Activated CD8-positive, alpha-beta T cell treated with anti-CD3 and anti-CD28 coated beads for 36 hours (primary cell): Measurements from ENCODE around the gene GPRC5A. TPM values are rescaled to one million over a fixed set of nuclear protein-coding genes. Genes with fewer than 3 reads are reported as not detected.

Experiments
- ATAC-seq: fragments of 200-7000 bp; cut with Tn5 transposase; one replicate; pipeline ENCODE4 v1.10.0; 2021; ENCODE audit warnings: mild to moderate bottlenecking, moderate library complexity
- CTCF ChIA-PET: fragments of 350-600 bp; sonication (Branson Sonifier 250); formaldehyde crosslinking; loops from one replicate; lab custom pipeline; 2021; ENCODE audit warnings: antibody characterized with exemption; lab: Charles Lee
- POLR2A ChIA-PET: fragments of 350-600 bp; sonication (Branson Sonifier 250); formaldehyde crosslinking; loops from one replicate; lab custom pipeline; 2021; ENCODE audit warnings: antibody characterized with exemption; lab: Charles Lee
- DNase-seq: peaks from one replicate; pipeline ENCODE4 v3.0.0-alpha.2; 2020
- H3K27ac Mint-ChIP-seq: one replicate; pipeline ENCODE4 v1.8.0; 2021; ENCODE audit warnings: mild to moderate bottlenecking, mixed read lengths
- H3K27me3 Mint-ChIP-seq: one replicate; pipeline ENCODE4 v1.8.0; 2021; ENCODE audit warnings: mixed read lengths
- H3K36me3 Mint-ChIP-seq: one replicate; pipeline ENCODE4 v1.8.0; 2021; ENCODE audit warnings: low read depth, mixed read lengths
- H3K4me1 Mint-ChIP-seq: one replicate; pipeline ENCODE4 v1.8.0; 2021; ENCODE audit warnings: low read depth, mixed read lengths
- H3K4me3 Mint-ChIP-seq: one replicate; pipeline ENCODE4 v1.8.0; 2021; ENCODE audit warnings: mild to moderate bottlenecking, moderate library complexity, mixed read lengths
- H3K9me3 Mint-ChIP-seq: one replicate; pipeline ENCODE4 v1.8.0; 2021; ENCODE audit warnings: mixed read lengths
- CTCF ChIP-seq: fragments of 200-600 bp; IDR thresholded peaks from one replicate; pipeline ENCODE4 v1.8.0; 2022; ENCODE audit warnings: antibody characterized with exemption, mild to moderate bottlenecking
- intact Hi-C: fragments of 100-400 bp; cut with micrococcal nuclease; formaldehyde crosslinking; loops from one replicate; pipeline ENCODE4 v1.10.0; 2022
- total RNA-seq, 2 experiments: library from RNA; stranded (reverse); gene quantifications; one replicate each; pipeline ENCODE4 v1.2.3, GENCODE V29; 2021

The GPRC5A gene
- total RNA-seq, 2 experiments from 2014 or later, result 0.11 TPM; not detected in 1

DNA sequence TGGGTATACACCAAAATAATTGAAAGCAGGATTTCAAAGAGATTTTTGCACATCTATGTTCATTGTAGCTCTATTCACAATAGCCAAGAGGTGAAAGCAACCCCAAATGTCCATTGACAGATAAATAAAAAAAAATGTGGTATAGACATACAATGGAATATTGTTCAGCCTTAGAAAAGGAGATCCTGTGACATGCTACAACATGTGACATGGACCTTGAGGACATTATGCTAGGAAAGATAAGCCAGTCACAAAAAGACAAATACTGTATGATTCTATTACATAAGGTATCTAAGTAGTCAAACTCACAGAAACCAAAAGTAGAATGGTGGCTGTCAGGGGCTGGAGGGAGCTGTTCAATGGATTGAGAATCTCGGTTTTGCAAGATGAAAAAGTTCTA is 48.5 kb downstream of the GPRC5A start:
- H3K9me3 Mint-ChIP-seq, result no peaks in the 10 kb centered on the region
- TF ChIP-seq CTCF, result no peak
- H3K27ac Mint-ChIP-seq, result no peak overlapping the region
- no peaks in the 10 kb centered on the region for H3K36me3 Mint-ChIP-seq
- intact Hi-C loops, result no loop called here
- ChIA-PET CTCF (no interaction called here), POLR2A (no interaction called here)
- no peaks in the 10 kb centered on the region for H3K4me1 Mint-ChIP-seq
- no peaks in the 10 kb centered on the region for H3K27me3 Mint-ChIP-seq
- H3K4me3 Mint-ChIP-seq, result no peak overlapping the region
- ATAC-seq (no peak), DNase-seq (no peak)

DNA sequence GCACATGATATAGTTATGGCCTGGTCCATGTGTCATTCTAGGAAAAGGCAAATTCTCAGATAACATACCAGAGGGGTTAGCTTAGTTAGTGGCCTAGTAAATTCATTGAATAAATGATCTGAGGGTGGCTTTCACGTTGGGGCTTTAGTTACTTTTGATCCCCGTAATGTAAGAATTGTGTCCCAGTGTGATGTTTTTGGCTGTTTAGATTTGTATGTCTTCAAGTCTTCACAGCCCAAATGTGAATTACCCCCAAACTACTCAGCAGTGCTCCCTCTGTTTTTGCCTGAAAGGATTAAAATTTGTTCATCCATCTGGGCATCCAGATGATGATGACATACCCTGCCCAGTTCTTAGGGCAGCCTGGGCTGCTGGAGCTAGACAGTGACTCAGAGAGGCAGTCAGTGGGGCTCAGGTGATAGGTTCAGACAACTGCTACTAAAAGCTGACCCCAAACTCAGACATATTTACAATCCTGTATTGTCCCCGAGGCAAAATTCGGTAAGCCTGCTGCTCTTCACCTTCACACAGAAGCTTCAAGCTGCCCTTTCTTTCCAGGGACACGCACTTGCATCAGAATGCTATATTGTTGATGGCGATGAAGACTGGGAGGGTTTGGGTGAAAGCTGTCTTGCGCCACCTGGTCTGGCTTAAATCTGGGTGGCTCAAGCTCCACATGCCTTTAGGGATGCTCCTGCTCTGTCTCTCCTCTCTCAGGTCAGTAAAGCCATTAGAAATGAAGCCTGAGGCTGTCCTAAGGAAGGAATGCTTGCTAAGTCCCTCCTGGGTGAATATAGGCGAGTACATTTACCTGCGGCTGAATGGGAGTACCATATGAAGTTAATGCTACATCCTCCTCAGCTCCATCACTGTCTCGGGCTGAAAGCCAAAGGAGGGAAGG is 50.3 kb downstream of the GPRC5A start:
- no peak overlapping the region for H3K27ac Mint-ChIP-seq
- H3K9me3 Mint-ChIP-seq, result no peaks in the 10 kb centered on the region
- CTCF ChIA-PET, result interaction anchor here (0.9 to 1.3 kb wide), 3 partner anchors 25 to 314 kb away, joined by 3 read pairs; no protein-coding TSS in a partner anchor
- H3K4me1 Mint-ChIP-seq, result no peaks in the 10 kb centered on the region
- no peak for DNase-seq
- intact Hi-C loops, result no loop called here
- no peak for ATAC-seq
- peaks cover 1% of the 10 kb centered on the region for H3K27me3 Mint-ChIP-seq
- H3K36me3 Mint-ChIP-seq, result no peaks in the 10 kb centered on the region
- no peak overlapping the region for H3K4me3 Mint-ChIP-seq
- no peak for TF ChIP-seq CTCF
- POLR2A ChIA-PET, result interaction anchor here (0.7 kb wide), 1 partner anchor 1060 kb away, joined by 3 read pairs; no protein-coding TSS in a partner anchor

DNA sequence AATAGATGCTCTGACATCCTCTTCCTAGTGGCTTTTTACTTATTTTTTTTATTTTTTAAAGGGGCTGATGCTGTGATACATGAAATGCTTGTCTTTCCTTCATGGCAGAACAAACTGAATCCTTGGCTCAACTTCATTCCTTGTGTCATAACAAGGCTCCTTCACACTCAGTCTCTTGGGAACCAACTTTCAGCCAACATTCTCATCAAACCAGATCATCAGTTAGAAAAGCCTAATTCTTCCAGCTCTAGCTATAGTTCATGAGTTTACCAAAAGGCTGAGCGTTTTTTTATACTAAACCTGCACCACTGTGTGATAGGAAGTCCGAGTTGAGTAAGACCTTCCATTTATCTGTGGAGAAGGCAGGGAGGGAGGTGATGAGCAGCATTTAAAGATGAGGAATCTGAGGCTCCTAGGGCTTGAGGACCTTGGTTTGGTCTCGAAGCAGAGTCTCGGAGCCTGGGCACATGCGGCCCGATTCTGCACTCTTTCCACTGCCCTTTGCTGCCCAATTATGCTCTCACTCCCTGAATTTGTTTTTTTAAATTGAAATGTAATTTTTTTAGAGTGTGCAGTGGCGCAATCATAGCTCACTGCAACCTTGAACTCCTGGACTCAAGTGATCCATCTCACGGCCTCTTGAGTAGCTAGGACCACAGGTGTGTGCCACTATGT is 52.4 kb downstream of the GPRC5A start:
- Mint-ChIP-seq H3K4me1 (peaks cover 3% of the 10 kb centered on the region), H3K36me3 (no peaks in the 10 kb centered on the region), H3K9me3 (no peaks in the 10 kb centered on the region), H3K27me3 (peaks cover 1% of the 10 kb centered on the region), H3K4me3 (no peak overlapping the region), H3K27ac (no peak overlapping the region)
- DNase-seq, result no peak
- ChIA-PET POLR2A (no interaction called here), CTCF (interaction anchor here (0.6 to 1.3 kb wide), 2 partner anchors 28 to 268 kb away, joined by 3 to 4 read pairs; no protein-coding TSS in a partner anchor)
- intact Hi-C loops, result no loop called here
- no peak for TF ChIP-seq CTCF
- ATAC-seq, result no peak

- ATAC-seq (no peak), DNase-seq (no peak)
- CTCF ChIA-PET, result no interaction called here
- POLR2A ChIA-PET, result interaction anchor here (1.0 kb wide), 1 partner anchor 19 kb away, joined by 3 read pairs; no protein-coding TSS in a partner anchor
- no peak overlapping the region for H3K4me3 Mint-ChIP-seq
- peaks cover 3% of the 10 kb centered on the region for H3K4me1 Mint-ChIP-seq
- no peaks in the 10 kb centered on the region for H3K36me3 Mint-ChIP-seq
- TF ChIP-seq CTCF, result no peak
- intact Hi-C loops, result no loop called here
- peaks cover 1% of the 10 kb centered on the region for H3K27me3 Mint-ChIP-seq
- H3K9me3 Mint-ChIP-seq, result no peaks in the 10 kb centered on the region
- no peak overlapping the region for H3K27ac Mint-ChIP-seq
Measured at GRCh38 chr12:12945591-12945990, 54.2 kb downstream of the GPRC5A start.
